KBM-7 (cell line): ENCODE measurements around the gene BSDC1.

Experiments
- DNase-seq: peaks from one replicate; pipeline ENCODE4 v3.0.0-alpha.2; 2015
- in situ Hi-C: fragments of 300-500 bp; cut with MboI; formaldehyde crosslinking; loops from 2 replicates; pipeline ENCODE4 v1.14.3; 2020; ENCODE audit warnings: low sequenced_read_pairs, low pct_unique_long_range_greater_than_20kb, mixed read lengths

Gene BSDC1

GRCh38 chr1:32341971-32342370 lies 52.3 kb downstream of the BSDC1 start:
- DNase-seq, result no peak
- in situ Hi-C loops, result no loop called here

- in situ Hi-C loops, result no loop called here
- DNase-seq, result no peak
Observed at GRCh38 chr1:32341186-32341757, 53.0 kb downstream of the BSDC1 start.

GRCh38 chr1:32339363-32339978 lies 54.8 kb downstream of the BSDC1 start:
- in situ Hi-C loops, result no loop called here
- DNase-seq, result peak; percentile 55

GRCh38 chr1:32338637-32339145 lies 55.5 kb downstream of the BSDC1 start:
- DNase-seq, result no peak
- in situ Hi-C loops, result no loop called here

GRCh38 chr1:32337855-32338636 lies 56.2 kb downstream of the BSDC1 start:
- in situ Hi-C loops, result no loop called here
- DNase-seq, result no peak

- in situ Hi-C loops, result no loop called here
- peak; percentile 86 for DNase-seq
Observed at GRCh38 chr1:32336963-32337675, 57.1 kb downstream of the BSDC1 start.

- DNase-seq, result no peak
- in situ Hi-C loops, result no loop called here
Observed at GRCh38 chr1:32336591-32336932, 57.7 kb downstream of the BSDC1 start.

- in situ Hi-C loops, result no loop called here
- peak; percentile 80 for DNase-seq
Observed at GRCh38 chr1:32335790-32336590, 58.3 kb downstream of the BSDC1 start, which contains the start of gene MARCKSL1. MARCKSL1 (minus strand) TSS chr1:32336233; CDS start chr1:32336033, 200 bp downstream.

- DNase-seq, result no peak
- in situ Hi-C loops, result no loop called here
Observed at GRCh38 chr1:32335535-32335789, 58.8 kb downstream of the BSDC1 start.

GRCh38 chr1:32334864-32335534 lies 59.2 kb downstream of the BSDC1 start:
- DNase-seq, result peak; percentile 70
- in situ Hi-C loops, result no loop called here

- in situ Hi-C loops, result no loop called here
- DNase-seq, result no peak
Observed at GRCh38 chr1:32334274-32334861, 59.9 kb downstream of the BSDC1 start.

- DNase-seq, result no peak
- in situ Hi-C loops, result no loop called here
Observed at GRCh38 chr1:32333251-32333963, 60.8 kb downstream of the BSDC1 start.

- in situ Hi-C loops, result no loop called here
- DNase-seq, result no peak
Observed at GRCh38 chr1:32332290-32333079, 61.8 kb downstream of the BSDC1 start.

GRCh38 chr1:32331549-32331948 lies 62.7 kb downstream of the BSDC1 start:
- DNase-seq, result no peak
- in situ Hi-C loops, result no loop called here

- in situ Hi-C loops, result no loop called here
- DNase-seq, result no peak
Observed at GRCh38 chr1:32330558-32331151, 63.6 kb downstream of the BSDC1 start.

GRCh38 chr1:32329931-32330466 lies 64.2 kb downstream of the BSDC1 start:
- no peak for DNase-seq
- in situ Hi-C loops, result no loop called here
